GM06990 (cell line): ENCODE measurements around the gene LMO7.

ENCODE experiments used
- DNase-seq: peaks from one replicate; pipeline ENCODE4 v3.0.0-alpha.2; 2011; ENCODE audit not compliant: insufficient read length; ENCODE audit errors: extremely low read depth
- H3K27me3 ChIP-seq: replicated peaks from 2 replicates; pipeline ENCODE4 v1.6.0; 2011; ENCODE audit warnings: low read length; ENCODE audit not compliant: control insufficient read depth, insufficient read depth
- H3K36me3 ChIP-seq: 2 replicates; pipeline ENCODE4 v1.5.1; 2011; ENCODE audit warnings: low read length; ENCODE audit not compliant: control insufficient read depth, insufficient read depth
- H3K4me3 ChIP-seq: replicated peaks from 2 replicates; pipeline ENCODE4 v1.5.1; 2011; ENCODE audit warnings: low read depth, mild to moderate bottlenecking, control low read depth, low read length
- TF ChIP-seq, protein P1 (sequence below): IDR thresholded peaks from 2 replicates; pipeline ENCODE4 v1.5.1; 2011; ENCODE audit warnings: low read length, control low read depth, mild to moderate bottlenecking, inconsistent platforms; ENCODE audit not compliant: insufficient read depth, poor library complexity, severe bottlenecking

LMO7 gene

DNA sequence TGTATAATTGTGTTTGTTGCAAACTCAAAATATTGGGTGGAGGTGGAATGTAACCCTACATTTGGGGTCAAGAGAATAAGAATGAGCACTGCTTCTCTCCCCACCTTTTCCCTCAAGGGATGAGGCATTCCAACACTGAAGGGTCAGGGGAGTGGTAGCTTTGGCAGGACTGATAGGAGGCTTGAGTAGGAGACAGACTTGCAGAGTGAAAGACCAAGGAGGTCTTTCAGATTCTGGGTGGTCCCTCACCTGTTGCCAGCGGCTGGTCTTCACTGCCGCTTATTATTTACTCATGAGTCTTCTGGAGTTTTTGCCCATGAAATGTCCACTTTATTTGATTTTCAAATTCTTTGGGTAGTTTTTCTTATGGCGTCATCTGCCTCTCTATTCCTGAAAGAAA lies 118.8 kb downstream of the LMO7 start:
- H3K27me3 ChIP-seq, result no peaks in the 10 kb centered on the region
- H3K4me3 ChIP-seq, result no peak overlapping the region
- TF ChIP-seq, protein P1, sequence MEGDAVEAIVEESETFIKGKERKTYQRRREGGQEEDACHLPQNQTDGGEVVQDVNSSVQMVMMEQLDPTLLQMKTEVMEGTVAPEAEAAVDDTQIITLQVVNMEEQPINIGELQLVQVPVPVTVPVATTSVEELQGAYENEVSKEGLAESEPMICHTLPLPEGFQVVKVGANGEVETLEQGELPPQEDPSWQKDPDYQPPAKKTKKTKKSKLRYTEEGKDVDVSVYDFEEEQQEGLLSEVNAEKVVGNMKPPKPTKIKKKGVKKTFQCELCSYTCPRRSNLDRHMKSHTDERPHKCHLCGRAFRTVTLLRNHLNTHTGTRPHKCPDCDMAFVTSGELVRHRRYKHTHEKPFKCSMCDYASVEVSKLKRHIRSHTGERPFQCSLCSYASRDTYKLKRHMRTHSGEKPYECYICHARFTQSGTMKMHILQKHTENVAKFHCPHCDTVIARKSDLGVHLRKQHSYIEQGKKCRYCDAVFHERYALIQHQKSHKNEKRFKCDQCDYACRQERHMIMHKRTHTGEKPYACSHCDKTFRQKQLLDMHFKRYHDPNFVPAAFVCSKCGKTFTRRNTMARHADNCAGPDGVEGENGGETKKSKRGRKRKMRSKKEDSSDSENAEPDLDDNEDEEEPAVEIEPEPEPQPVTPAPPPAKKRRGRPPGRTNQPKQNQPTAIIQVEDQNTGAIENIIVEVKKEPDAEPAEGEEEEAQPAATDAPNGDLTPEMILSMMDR, result no peak
- H3K36me3 ChIP-seq, result no peaks in the 10 kb centered on the region; the same call in 1 of the 2 replicates
- no peak for DNase-seq

DNA sequence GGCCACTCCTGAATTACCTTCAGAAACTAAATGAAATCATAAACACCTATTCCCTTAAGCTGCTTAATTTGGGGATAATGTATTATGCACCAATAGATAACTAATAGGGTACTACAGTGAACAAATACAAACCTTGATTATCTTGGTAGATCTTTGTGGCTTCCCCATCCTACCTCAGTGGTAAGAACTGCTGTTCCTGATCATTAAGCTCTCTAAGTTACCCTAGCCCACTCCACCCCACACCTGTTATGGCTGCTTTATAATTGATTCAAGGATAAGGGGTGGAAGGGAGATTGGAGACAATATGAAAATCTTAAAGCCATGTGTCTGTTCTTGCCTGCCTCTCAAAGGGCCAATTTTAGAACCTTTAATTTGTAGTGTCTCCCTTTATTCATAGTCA lies 121.2 kb downstream of the LMO7 start:
- Histone ChIP-seq H3K27me3 (no peaks in the 10 kb centered on the region), H3K4me3 (no peak overlapping the region), H3K36me3 (no peaks in the 10 kb centered on the region; the same call in 1 of the 2 replicates)
- TF ChIP-seq, protein P1, result no peak
- DNase-seq, result no peak

GRCh38 chr13:75759531-75759930 lies 123.4 kb downstream of the LMO7 start:
- no peaks in the 10 kb centered on the region for H3K27me3 ChIP-seq
- DNase-seq, result no peak
- H3K36me3 ChIP-seq, result no peaks in the 10 kb centered on the region; the same call in 1 of the 2 replicates
- TF ChIP-seq, protein P1, result no peak
- no peak overlapping the region for H3K4me3 ChIP-seq

DNA sequence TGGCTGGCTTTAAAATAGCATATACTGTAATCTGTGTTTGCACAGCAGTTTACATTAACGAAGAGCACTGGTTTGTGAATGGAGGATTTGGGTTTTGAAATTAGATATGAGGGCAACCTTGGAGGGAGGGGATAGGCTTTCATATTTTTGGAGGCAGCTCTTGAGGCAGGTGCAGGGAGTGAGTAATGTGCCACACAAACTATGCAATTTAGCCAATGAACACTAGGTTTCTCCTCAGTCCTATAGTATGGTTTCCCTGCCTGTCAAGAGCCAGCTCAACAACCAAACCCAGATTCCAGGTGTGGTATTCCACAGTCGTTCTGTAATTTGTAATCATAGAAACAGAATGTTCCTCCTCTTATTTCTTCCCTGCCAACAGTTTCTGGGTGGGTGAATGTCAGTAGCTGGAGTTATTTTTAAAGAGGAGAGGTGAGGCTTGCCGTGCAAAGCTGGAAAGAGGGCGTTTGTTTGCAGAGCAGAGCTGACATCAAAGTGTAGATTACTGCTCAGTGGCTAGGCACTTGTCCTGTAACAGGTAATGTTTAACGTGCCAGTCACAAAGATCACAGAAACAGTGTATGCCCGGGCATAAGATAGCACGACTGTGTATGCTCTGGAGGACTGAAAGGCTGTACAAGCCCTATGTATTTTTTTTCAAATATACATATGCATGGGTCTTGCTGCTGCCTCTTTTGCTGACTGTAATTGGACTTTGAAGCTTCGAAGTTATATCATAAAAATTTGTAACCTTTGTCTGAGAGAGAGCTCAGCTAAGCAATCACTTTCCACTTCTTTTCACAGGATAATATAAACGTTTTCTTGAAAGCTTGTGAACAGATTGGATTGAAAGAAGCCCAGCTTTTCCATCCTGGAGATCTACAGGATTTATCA lies 124.2 kb downstream of the LMO7 start:
- TF ChIP-seq, protein P1, result no peak
- no peaks in the 10 kb centered on the region; the same call in 1 of the 2 replicates for H3K36me3 ChIP-seq

DNA sequence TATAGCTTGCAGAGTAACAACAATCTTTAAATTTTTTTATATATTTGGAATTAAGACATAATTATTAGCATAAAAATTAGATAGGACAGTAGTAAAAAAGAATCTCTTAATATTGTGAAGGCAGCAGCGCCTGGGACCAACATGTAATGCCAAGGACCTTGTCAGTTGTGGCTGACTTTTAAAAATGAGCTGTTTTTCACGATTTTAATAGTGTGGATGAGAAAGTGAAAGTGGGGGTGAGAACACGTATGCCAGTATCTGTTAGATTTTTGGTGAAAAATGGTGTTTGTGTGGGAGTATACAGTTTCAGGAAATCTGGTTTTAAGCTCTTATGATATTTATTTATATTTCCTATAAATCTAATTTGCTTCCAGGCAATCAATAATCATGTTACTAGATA lies 125.2 kb downstream of the LMO7 start:
- H3K4me3 ChIP-seq, result peak overlapping the region; percentile 25
- TF ChIP-seq, protein P1, result no peak
- DNase-seq, result no peak

More for the DNA sequence above, 124.2 kb downstream of the LMO7 start:
- Histone ChIP-seq H3K4me3 (0 out of 2 replicates have a peak overlapping the region, but pooled peaks have one; percentile 1), H3K27me3 (no peaks in the 10 kb centered on the region)
- no peak for DNase-seq

More for the DNA sequence above, 125.2 kb downstream of the LMO7 start:
- no peaks in the 10 kb centered on the region; the same call in 1 of the 2 replicates for H3K36me3 ChIP-seq
- H3K27me3 ChIP-seq, result no peaks in the 10 kb centered on the region
